Ramos (cell line): ENCODE measurements around the gene KLHL25.

Experiments used
- in situ Hi-C: fragments of 300-500 bp; cut with MboI; formaldehyde crosslinking; loops from one replicate; pipeline ENCODE4 v1.14.3; 2022; ENCODE audit warnings: low sequenced_read_pairs; ENCODE audit not compliant: unreplicated experiment

KLHL25 gene

GRCh38 chr15:85725019-85725418 lies 69.7 kb downstream of the KLHL25 start:
- in situ Hi-C loops, result no loop called here

GRCh38 chr15:85723960-85724945 lies 70.5 kb downstream of the KLHL25 start:
- in situ Hi-C loops, result no loop called here

- in situ Hi-C loops, result no loop called here
Measured at GRCh38 chr15:85722374-85723152, 72.2 kb downstream of the KLHL25 start.

GRCh38 chr15:85718981-85719380 lies 75.7 kb downstream of the KLHL25 start:
- in situ Hi-C loops, result no loop called here

- in situ Hi-C loops, result no loop called here
Measured at GRCh38 chr15:85718271-85718971, 76.3 kb downstream of the KLHL25 start.

GRCh38 chr15:85717212-85717611 lies 77.5 kb downstream of the KLHL25 start:
- in situ Hi-C loops, result no loop called here

GRCh38 chr15:85716261-85716660 lies 78.5 kb downstream of the KLHL25 start:
- in situ Hi-C loops, result no loop called here

GRCh38 chr15:85711580-85712192 lies 83.0 kb downstream of the KLHL25 start:
- in situ Hi-C loops, result no loop called here

- in situ Hi-C loops, result no loop called here
Measured at GRCh38 chr15:85710340-85710842, 84.3 kb downstream of the KLHL25 start.
